ENCODE measurements around the gene CRX. TPM values are rescaled to one million over a fixed set of nuclear protein-coding genes. Genes with fewer than 3 reads are reported as not detected.

The CRX gene
- total RNA-seq, 1 experiment from 2014 or later, result 0.13 TPM

DNA sequence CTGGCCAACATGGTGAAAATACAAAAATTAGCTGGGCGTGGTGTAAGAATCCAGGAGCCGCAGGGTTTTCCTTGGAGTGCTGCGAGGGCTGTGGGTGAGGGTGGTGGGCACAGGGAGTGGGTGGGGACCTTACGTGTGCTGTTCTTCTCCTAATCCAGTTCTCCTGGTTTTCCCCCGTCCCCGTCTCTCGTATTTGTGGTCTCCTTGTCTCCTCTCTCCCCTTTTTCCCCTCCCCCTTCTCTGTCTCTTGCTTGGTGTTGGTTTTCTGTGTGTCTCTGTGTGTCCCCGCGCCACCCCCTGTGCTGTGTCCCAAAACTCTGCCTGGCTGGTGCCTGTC is 41.6 kb upstream of the CRX start:
- H3K9me3 ChIP-seq (ENCODE audit: control insufficient read depth, low read depth, low read length), result no peaks in the 10 kb centered on the region
- no peak overlapping the region for H3K14ac ChIP-seq (ENCODE audit: insufficient read depth, low read length)
- H2AK5ac ChIP-seq (ENCODE audit: insufficient read length, low read length), result no peak overlapping the region
- no peak overlapping the region for H4K91ac ChIP-seq (ENCODE audit: insufficient read length, low read depth, low read length)
- Mint-ChIP-seq H3K9me3 (no peaks in the 10 kb centered on the region), H3K4me1 (peaks cover 9 to 22% of the 10 kb centered on the region in 2 experiments), H3K27me3 (ENCODE audit: low read depth) (no peaks in the 10 kb centered on the region), H3K36me3 (ENCODE audit: insufficient read depth in 1 of 3, low read depth in 3 of 3) (peaks cover 39 to 53% (median 51%) of the 10 kb centered on the region in 3 experiments), H3K27ac (peak overlapping the region; percentile 43 to 96 (median 88); a peak in 5 of 7 replicates), H3K4me3 (peak overlapping the region; percentile 92 to 97)
- no CpG with 5 or more reads among the region's 9 CpGs for WGBS (ENCODE audit: extremely low coverage, insufficient read length, low lambda C conversion rate)
- no peak for DNase-seq
- no peak overlapping the region for H3K4ac ChIP-seq (ENCODE audit: low read depth, low read length)
- H2BK20ac ChIP-seq (ENCODE audit: low read depth, low read length, poor library complexity, severe bottlenecking), result no peak overlapping the region
- no peak overlapping the region for H3K23ac ChIP-seq (ENCODE audit: insufficient read length, low read depth, low read length)
- H3T11ph ChIP-seq (ENCODE audit: low read length), result no peak overlapping the region
- peaks cover 8% of the 10 kb centered on the region for H3K23me2 ChIP-seq (ENCODE audit: insufficient read length, low read depth, low read length, poor library complexity, severe bottlenecking)
- no peak overlapping the region for H3K9ac ChIP-seq (ENCODE audit: extremely low read depth, insufficient read length, low read length)
- H3K4me1 ChIP-seq (ENCODE audit: insufficient read depth, low read length), result peaks cover 6% of the 10 kb centered on the region; the same call in 1 of the 2 replicates
- no peak overlapping the region for H4K8ac ChIP-seq (replicated peaks; ENCODE audit: insufficient read length, low read depth, low read length)
- peak overlapping the region; percentile 100 for H3K4me2 ChIP-seq (ENCODE audit: insufficient read depth, insufficient read length, low read length)
- no peak overlapping the region for H3K56ac ChIP-seq (ENCODE audit: insufficient read length, low read depth, low read length)
- no peak overlapping the region for H3K18ac ChIP-seq (ENCODE audit: insufficient read length, low read depth, low read length)
- no peak overlapping the region for H4K5ac ChIP-seq (ENCODE audit: insufficient read length, low read depth, low read length)
- H2BK120ac ChIP-seq (ENCODE audit: low read depth, low read length, poor library complexity, severe bottlenecking), result no peak overlapping the region
- peaks cover 5% of the 10 kb centered on the region for H4K20me1 ChIP-seq (ENCODE audit: control insufficient read depth, insufficient read depth, insufficient read length)
- H3K27ac ChIP-seq (ENCODE audit: insufficient read length, low read depth, low read length), result no peak overlapping the region
- H3K79me2 ChIP-seq (ENCODE audit: insufficient read depth, low read length), result peaks cover 8% of the 10 kb centered on the region; the same call in 1 of the 2 replicates
- H2AFZ ChIP-seq (ENCODE audit: low read length), result no peak overlapping the region
- TF ChIP-seq, protein P1, sequence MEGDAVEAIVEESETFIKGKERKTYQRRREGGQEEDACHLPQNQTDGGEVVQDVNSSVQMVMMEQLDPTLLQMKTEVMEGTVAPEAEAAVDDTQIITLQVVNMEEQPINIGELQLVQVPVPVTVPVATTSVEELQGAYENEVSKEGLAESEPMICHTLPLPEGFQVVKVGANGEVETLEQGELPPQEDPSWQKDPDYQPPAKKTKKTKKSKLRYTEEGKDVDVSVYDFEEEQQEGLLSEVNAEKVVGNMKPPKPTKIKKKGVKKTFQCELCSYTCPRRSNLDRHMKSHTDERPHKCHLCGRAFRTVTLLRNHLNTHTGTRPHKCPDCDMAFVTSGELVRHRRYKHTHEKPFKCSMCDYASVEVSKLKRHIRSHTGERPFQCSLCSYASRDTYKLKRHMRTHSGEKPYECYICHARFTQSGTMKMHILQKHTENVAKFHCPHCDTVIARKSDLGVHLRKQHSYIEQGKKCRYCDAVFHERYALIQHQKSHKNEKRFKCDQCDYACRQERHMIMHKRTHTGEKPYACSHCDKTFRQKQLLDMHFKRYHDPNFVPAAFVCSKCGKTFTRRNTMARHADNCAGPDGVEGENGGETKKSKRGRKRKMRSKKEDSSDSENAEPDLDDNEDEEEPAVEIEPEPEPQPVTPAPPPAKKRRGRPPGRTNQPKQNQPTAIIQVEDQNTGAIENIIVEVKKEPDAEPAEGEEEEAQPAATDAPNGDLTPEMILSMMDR (conservative IDR thresholded peaks at IDR 0.05), result no peak
- H2BK5ac ChIP-seq (ENCODE audit: insufficient read length, low read length), result no peak overlapping the region
- no peaks in the 10 kb centered on the region for H3K27me3 ChIP-seq (ENCODE audit: insufficient read depth, low read length)
- no peak overlapping the region for H2BK15ac ChIP-seq (ENCODE audit: low read depth, low read length)
- H3K79me1 ChIP-seq (ENCODE audit: insufficient read depth, low read depth, low read length, poor library complexity, severe bottlenecking), result peaks cover 8% of the 10 kb centered on the region
- H2BK12ac ChIP-seq (ENCODE audit: insufficient read length, low read depth, low read length), result no peak overlapping the region
